Cerebellar cortex (tissue), 1 donor: Measurements from ENCODE around the gene LGALS3.

Source experiments
- DNase-seq: peaks from one replicate; pipeline ENCODE4 v3.0.0-alpha.2; 2015; ENCODE audit warnings: low spot score

LGALS3 gene

GRCh38 chr14:55115460-55115859 lies 13.6 kb upstream of the LGALS3 start:
- no peak for DNase-seq

- DNase-seq, result no peak
Measured at GRCh38 chr14:55115861-55116245, 13.2 kb upstream of the LGALS3 start.

- DNase-seq, result no peak
Measured at GRCh38 chr14:55116246-55117030, 12.6 kb upstream of the LGALS3 start.

- DNase-seq, result no peak
Measured at GRCh38 chr14:55117803-55118441, 11.1 kb upstream of the LGALS3 start.

- no peak for DNase-seq
Measured at GRCh38 chr14:55118761-55119160, 10.3 kb upstream of the LGALS3 start.

- DNase-seq, result no peak
Measured at GRCh38 chr14:55120571-55121495, 8.2 kb upstream of the LGALS3 start.

GRCh38 chr14:55121628-55122439 lies 7.2 kb upstream of the LGALS3 start:
- no peak for DNase-seq

- DNase-seq, result no peak
Measured at GRCh38 chr14:55122440-55122986, 6.5 kb upstream of the LGALS3 start.

GRCh38 chr14:55123101-55123500 lies 6.0 kb upstream of the LGALS3 start:
- DNase-seq, result no peak

GRCh38 chr14:55123852-55124639 lies 5.0 kb upstream of the LGALS3 start:
- DNase-seq, result no peak

- DNase-seq, result no peak
Measured at GRCh38 chr14:55124774-55125386, 4.2 kb upstream of the LGALS3 start.

- DNase-seq, result no peak
Measured at GRCh38 chr14:55125403-55125802, 3.6 kb upstream of the LGALS3 start.

- no peak for DNase-seq
Measured at GRCh38 chr14:55126034-55126433, 3.0 kb upstream of the LGALS3 start.

GRCh38 chr14:55126932-55127459 lies 2.1 kb upstream of the LGALS3 start:
- no peak for DNase-seq

GRCh38 chr14:55127460-55127951 lies 1.5 kb upstream of the LGALS3 start:
- DNase-seq, result no peak

- DNase-seq, result no peak
Measured at GRCh38 chr14:55128386-55129085, 516 bp upstream of the LGALS3 start.

- peak; percentile 32 for DNase-seq
Measured at GRCh38 chr14:55129428-55130195, 560 bp downstream of the LGALS3 start.

- DNase-seq, result peak; percentile 19
Measured at GRCh38 chr14:55130196-55130550, 1.1 kb downstream of the LGALS3 start.
